SH-SY5Y (cell line): ENCODE measurements around the gene DOCK2.

Experiments
- GATA2 ChIP-seq: IDR thresholded peaks from 2 replicates; pipeline ENCODE4 v1.6.1; 2011; ENCODE audit warnings: mild to moderate bottlenecking, low read depth, low read length
- GATA3 ChIP-seq: IDR thresholded peaks from 2 replicates; pipeline ENCODE4 v1.6.1; 2011; ENCODE audit warnings: low read depth, mild to moderate bottlenecking, low read length, moderate library complexity

GRCh38 chr5:169811680-169812079, 174.6 kb downstream of the DOCK2 start:
- TF ChIP-seq GATA2, result no peak
- no peak for TF ChIP-seq GATA3
